Upper lobe of left lung (tissue), 6 donors: ENCODE data around the gene WNT11. TPM values are rescaled to one million over a fixed set of nuclear protein-coding genes. Genes with fewer than 3 reads are reported as not detected.

Experiments
- ATAC-seq, 2 donors: fragments of 200-7000 bp; cut with Tn5 transposase; one replicate each; pipeline ENCODE4 v1.9.1; 2022; ENCODE audit warnings: mild to moderate bottlenecking in 2 of 2, moderate library complexity in 2 of 2; ENCODE audit not compliant: low FRiP score in 2 of 2
- DNase-seq, 2 donors: peaks; one replicate each; pipeline ENCODE4 v3.0.0-alpha.2; 2019 to 2020
- H3K27ac ChIP-seq, 4 donors: fragments of 200-600 bp; sonication (generic); one replicate each; pipeline ENCODE4 v1.5.1; 2016 to 2019
- H3K27me3 ChIP-seq, 4 donors: fragments of 200-600 bp; sonication (generic); one replicate each; pipeline ENCODE4 v1.5.1; 2017 to 2019
- H3K36me3 ChIP-seq, 4 donors: fragments of 200-600 bp; sonication (generic); one replicate each; pipeline ENCODE4 v1.5.1; 2016 to 2019
- H3K4me1 ChIP-seq, 4 donors: fragments of 200-600 bp; sonication (generic); one replicate each; pipeline ENCODE4 v1.5.1; 2018 to 2019
- H3K4me3 ChIP-seq, 4 donors: fragments of 200-600 bp; sonication (generic); one replicate each; pipeline ENCODE4 v1.5.1; 2017 to 2019; ENCODE audit warnings: mild to moderate bottlenecking in 2 of 4, moderate library complexity in 1 of 4
- H3K9me3 ChIP-seq, 4 donors: fragments of 200-600 bp; sonication (generic); one replicate each; pipeline ENCODE4 v1.5.1; 2018 to 2019
- EP300 ChIP-seq, 4 donors: sonication (generic); formaldehyde crosslinking; IDR thresholded peaks; one replicate each; pipeline ENCODE4 v1.5.1; 2017; ENCODE audit warnings: antibody characterized with exemption in 4 of 4, control low read depth in 2 of 4
- POLR2A ChIP-seq, 4 donors: fragments of 450-650 bp; IDR thresholded peaks; one replicate each; pipeline ENCODE4 v1.5.1; 2016 to 2017; ENCODE audit warnings: antibody characterized with exemption in 4 of 4, mild to moderate bottlenecking in 2 of 4
- POLR2AphosphoS5 ChIP-seq, 2 donors: sonication (generic); formaldehyde crosslinking; IDR thresholded peaks; one replicate each; pipeline ENCODE4 v1.5.1; 2017; ENCODE audit warnings: antibody characterized with exemption in 2 of 2
- WGBS, 2 donors: methylation state at CpG; one replicate each; pipeline ENCODE4 v1.1.5; 2017 to 2018; 5-methylcytosine and 5-hydroxymethylcytosine counted together
- total RNA-seq, 6 donors: library from RNA; depleted of rRNA in 4 of 6; stranded (reverse); fragments of >200 nt in 4 of 6; gene quantifications; one replicate each; pipeline versions ENCODE4 v1.1.0 to v1.2.1, GENCODE V29; 2016 to 2021
- TF ChIP-seq, protein P1 (sequence below), 6 experiments: fragments of 450-650 bp in 4 of 6; fragments of 200-600 bp in 2 of 6; sonication (generic) in 2 of 6; IDR thresholded peaks; one replicate each; pipeline ENCODE4 v1.5.1; 2016 to 2019; ENCODE audit warnings: antibody characterized with exemption in 6 of 6
- donor health status: DM: no; HTN: no; CAD: no; lungs with moderate emphysema.
- donor health status: DM: no; HTN: yes; CAD: no; lungs with severe emphysema.

The WNT11 gene
- total RNA-seq, 6 donors from 2014 or later = 1.7 to 12.9 (median 4.1) TPM

GRCh38 chr11:76214968-76215548 lies 8.8 kb upstream of the WNT11 start:
- H3K9me3 ChIP-seq = no peaks in the 10 kb centered on the region
- no peak overlapping the region for H3K4me3 ChIP-seq
- 79 to 82% methylated on average over 5 to 7 of the region's 7 CpGs for WGBS, 2 donors
- TF ChIP-seq, protein P1, sequence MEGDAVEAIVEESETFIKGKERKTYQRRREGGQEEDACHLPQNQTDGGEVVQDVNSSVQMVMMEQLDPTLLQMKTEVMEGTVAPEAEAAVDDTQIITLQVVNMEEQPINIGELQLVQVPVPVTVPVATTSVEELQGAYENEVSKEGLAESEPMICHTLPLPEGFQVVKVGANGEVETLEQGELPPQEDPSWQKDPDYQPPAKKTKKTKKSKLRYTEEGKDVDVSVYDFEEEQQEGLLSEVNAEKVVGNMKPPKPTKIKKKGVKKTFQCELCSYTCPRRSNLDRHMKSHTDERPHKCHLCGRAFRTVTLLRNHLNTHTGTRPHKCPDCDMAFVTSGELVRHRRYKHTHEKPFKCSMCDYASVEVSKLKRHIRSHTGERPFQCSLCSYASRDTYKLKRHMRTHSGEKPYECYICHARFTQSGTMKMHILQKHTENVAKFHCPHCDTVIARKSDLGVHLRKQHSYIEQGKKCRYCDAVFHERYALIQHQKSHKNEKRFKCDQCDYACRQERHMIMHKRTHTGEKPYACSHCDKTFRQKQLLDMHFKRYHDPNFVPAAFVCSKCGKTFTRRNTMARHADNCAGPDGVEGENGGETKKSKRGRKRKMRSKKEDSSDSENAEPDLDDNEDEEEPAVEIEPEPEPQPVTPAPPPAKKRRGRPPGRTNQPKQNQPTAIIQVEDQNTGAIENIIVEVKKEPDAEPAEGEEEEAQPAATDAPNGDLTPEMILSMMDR (IDR thresholded peaks at IDR 0.05) = no peak
- no peak for TF ChIP-seq POLR2AphosphoS5 (IDR thresholded peaks at IDR 0.05)
- TF ChIP-seq EP300 (IDR thresholded peaks at IDR 0.05) = no peak
- no peak for TF ChIP-seq POLR2A (IDR thresholded peaks at IDR 0.05)
- H3K27ac ChIP-seq = no peak overlapping the region
- H3K36me3 ChIP-seq = no peaks in the 10 kb centered on the region
- no peak for DNase-seq
- H3K4me1 ChIP-seq = peaks cover 7 to 15% (median 11%) of the 10 kb centered on the region in 4 donors
- ATAC-seq = no peak
- peaks cover 0 to 14% (median 7%) of the 10 kb centered on the region in 4 donors for H3K27me3 ChIP-seq

- H3K4me1 ChIP-seq = peaks cover 16 to 24% (median 20%) of the 10 kb centered on the region in 4 donors
- WGBS, 2 donors = 93 to 96% methylated on average over 5 of the region's 5 CpGs
- TF ChIP-seq, protein P1 (IDR thresholded peaks at IDR 0.05) = no peak
- TF ChIP-seq EP300 (IDR thresholded peaks at IDR 0.05) (no peak), POLR2A (IDR thresholded peaks at IDR 0.05) (no peak), POLR2AphosphoS5 (IDR thresholded peaks at IDR 0.05) (no peak)
- ATAC-seq = no peak
- peaks cover 0 to 20% (median 9%) of the 10 kb centered on the region in 4 donors for H3K27me3 ChIP-seq
- H3K36me3 ChIP-seq = no peaks in the 10 kb centered on the region
- no peaks in the 10 kb centered on the region for H3K9me3 ChIP-seq
- no peak overlapping the region for H3K27ac ChIP-seq
- no peak for DNase-seq
- H3K4me3 ChIP-seq = no peak overlapping the region
Measured at GRCh38 chr11:76214186-76214585, 7.9 kb upstream of the WNT11 start.

- Histone ChIP-seq H3K27me3 (peaks cover 0 to 20% (median 9%) of the 10 kb centered on the region in 4 donors), H3K4me1 (peaks cover 33 to 42% (median 38%) of the 10 kb centered on the region in 4 donors), H3K4me3 (no peak overlapping the region), H3K36me3 (no peaks in the 10 kb centered on the region), H3K27ac (no peak overlapping the region), H3K9me3 (no peaks in the 10 kb centered on the region)
- 74 to 81% methylated on average over 6 to 7 of the region's 7 CpGs for WGBS, 2 donors
- TF ChIP-seq POLR2A (IDR thresholded peaks at IDR 0.05) = no peak
- TF ChIP-seq, protein P1 (IDR thresholded peaks at IDR 0.05) = no peak
- ATAC-seq (no peak), DNase-seq (no peak)
Measured at GRCh38 chr11:76212086-76213035, 6.1 kb upstream of the WNT11 start.

DNA sequence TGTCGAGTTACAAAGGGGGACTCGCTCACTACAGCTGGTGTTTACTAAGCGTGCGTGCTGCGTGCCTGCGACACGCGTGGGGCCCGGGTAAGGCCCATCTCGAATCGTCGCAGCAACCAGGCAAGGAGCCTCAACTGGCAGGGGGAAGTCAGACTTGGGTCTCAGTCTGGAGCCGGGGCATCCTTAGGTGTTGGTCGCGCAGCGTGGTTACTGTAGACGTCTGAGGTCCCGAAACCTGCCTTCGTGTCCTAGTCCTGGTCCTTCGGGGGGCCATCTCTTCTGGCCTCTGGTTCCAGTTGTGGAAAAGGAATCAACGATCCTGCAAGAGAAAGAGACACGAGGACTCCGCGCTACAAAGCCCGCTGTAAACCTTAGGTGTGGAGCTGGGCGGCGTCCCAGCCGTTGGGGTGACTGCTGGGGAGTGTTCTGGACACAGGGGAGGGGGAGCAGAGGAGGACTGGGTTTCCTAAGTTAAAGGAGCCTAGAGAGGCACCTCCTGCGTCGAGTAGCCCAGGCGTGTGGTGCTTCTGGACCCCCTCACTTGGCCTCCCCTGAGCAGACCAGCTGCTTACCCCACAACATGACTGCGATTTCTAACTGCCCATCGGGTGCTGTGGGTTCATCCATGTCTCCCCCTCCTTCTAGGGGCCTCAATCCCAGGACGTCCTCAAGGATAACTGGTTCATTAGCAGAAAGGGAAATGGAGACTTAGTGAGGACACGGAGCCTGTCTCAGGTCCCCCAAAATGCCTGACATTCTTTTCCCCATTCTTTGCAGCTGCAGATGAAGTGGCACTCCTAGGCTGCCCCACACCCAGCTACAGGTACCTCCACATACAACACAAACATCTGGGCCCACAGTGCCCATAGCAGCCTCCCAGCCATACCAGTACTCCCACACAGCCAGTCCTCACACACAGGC lies 4.9 kb upstream of the WNT11 start:
- TF ChIP-seq, protein P1 (IDR thresholded peaks at IDR 0.05) = no peak
- TF ChIP-seq POLR2AphosphoS5 (IDR thresholded peaks at IDR 0.05) (no peak), POLR2A (IDR thresholded peaks at IDR 0.05) (no peak), EP300 (IDR thresholded peaks at IDR 0.05) (no peak)
- 28 to 52% methylated on average over 15 to 34 of the region's 35 CpGs for WGBS, 2 donors
- Histone ChIP-seq H3K9me3 (no peaks in the 10 kb centered on the region), H3K4me1 (peaks cover 45 to 54% (median 49%) of the 10 kb centered on the region in 4 donors), H3K4me3 (peak overlapping the region in 3 of 4 donors; percentile 46 to 60 (median 54)), H3K27ac (peak overlapping the region in 1 of 4 donors; percentile 63), H3K27me3 (peaks cover 0 to 29% (median 13%) of the 10 kb centered on the region in 4 donors), H3K36me3 (no peaks in the 10 kb centered on the region)
- ATAC-seq (no peak), DNase-seq (no peak)
